GM12878 (cell line): ENCODE results near the gene FICD. TPM values are rescaled to one million over a fixed set of nuclear protein-coding genes. Genes with fewer than 3 reads are reported as not detected.

Source experiments
- ASH2L ChIP-seq: fragments of 300-600, 200-600 bp; sonication (generic); IDR thresholded peaks from 2 replicates; pipeline ENCODE4 v1.6.1; 2017; ENCODE audit warnings: low read depth, mild to moderate bottlenecking, borderline replicate concordance
- BACH1 ChIP-seq: fragments of 450-650 bp; IDR thresholded peaks from 2 replicates; pipeline ENCODE4 v1.6.1; 2017; ENCODE audit warnings: mild to moderate bottlenecking, borderline replicate concordance
- CEBPZ ChIP-seq: fragments of 150-350 bp; IDR thresholded peaks from 2 replicates; pipeline ENCODE4 v1.6.1; 2016; ENCODE audit warnings: low read depth, low read length
- CHD2 ChIP-seq: IDR thresholded peaks from 2 replicates; pipeline ENCODE4 v1.6.1; 2011; ENCODE audit warnings: low read depth, low read length, improper control_type of control experiment, borderline replicate concordance
- CREB1 ChIP-seq: IDR thresholded peaks from 2 replicates; pipeline ENCODE4 v1.6.1; 2012; ENCODE audit warnings: low read depth, mild to moderate bottlenecking, inconsistent platforms
- E2F4 ChIP-seq: IDR thresholded peaks from 2 replicates; pipeline ENCODE4 v1.6.1; 2012; ENCODE audit warnings: low read depth, low read length, improper control_type of control experiment
- IKZF1 ChIP-seq: fragments of 450-650 bp; conservative IDR thresholded peaks from 2 replicates; pipeline ENCODE4 v1.6.1; 2017; ENCODE audit warnings: antibody characterized with exemption, mild to moderate bottlenecking
- KDM1A ChIP-seq: fragments of 200-600 bp; sonication (generic); IDR thresholded peaks from 2 replicates; pipeline ENCODE4 v1.6.1; 2016; ENCODE audit warnings: borderline replicate concordance
- MYB ChIP-seq: fragments of 150-350 bp; IDR thresholded peaks from 2 replicates; pipeline ENCODE4 v1.6.1; 2014; ENCODE audit warnings: mild to moderate bottlenecking, low read depth, low read length, borderline replicate concordance
- POLR2A ChIP-seq: IDR thresholded peaks from 2 replicates; pipeline ENCODE4 v1.6.1; 2011; ENCODE audit warnings: low read depth, mild to moderate bottlenecking, low read length
- RAD51 ChIP-seq: fragments of 450-650 bp; IDR thresholded peaks from 2 replicates; pipeline ENCODE4 v1.6.1; 2016; ENCODE audit warnings: moderate library complexity, mild to moderate bottlenecking, inconsistent platforms
- RBBP5 ChIP-seq: fragments of 200-600 bp; sonication (generic); conservative IDR thresholded peaks from 2 replicates; pipeline ENCODE4 v1.6.1; 2016
- SMARCA5 ChIP-seq: fragments of 450-650 bp; IDR thresholded peaks from 2 replicates; pipeline ENCODE4 v1.6.1; 2017; ENCODE audit warnings: mild to moderate bottlenecking
- YY1 ChIP-seq: IDR thresholded peaks from 2 replicates; pipeline ENCODE4 v1.6.1; 2011; ENCODE audit warnings: low read depth, mild to moderate bottlenecking, low read length
- ZSCAN29 ChIP-seq: fragments of 450-650 bp; IDR thresholded peaks from 2 replicates; pipeline ENCODE4 v1.6.1; 2017; ENCODE audit warnings: mild to moderate bottlenecking, moderate library complexity
- polyA plus RNA-seq, 11 experiments: library from polyadenylated mRNA; depleted of rRNA in 4 of 11; unstranded in 6 of 11; stranded (reverse) in 5 of 11; fragments of >200 nt; fragmentation: Nextera tagmentation in 4 of 11; fragmentation: Illumina TruSeq in 1 of 11; extraction: Ambion mirVana in 4 of 11; extraction: Trizol in 1 of 11; gene quantifications; 1 replicate in 1 of 11; 2 replicates in 10 of 11; pipeline versions ENCODE4 v1.2.1 to v1.2.3, GENCODE V29; 2011 to 2016; ENCODE audit warnings: inconsistent platforms in 2 of 11, missing spikeins in 2 of 11, low read depth in 1 of 11
- total RNA-seq, 4 experiments: library from RNA; depleted of rRNA in 3 of 4; stranded (reverse); fragments of >200 nt in 3 of 4; fragmentation: Illumina TruSeq in 1 of 4; extraction: Trizol in 1 of 4; gene quantifications; 2 replicates each; pipeline versions ENCODE4 v1.2.1 to v1.2.3, GENCODE V29; 2013 to 2021
- TF ChIP-seq, protein P1 (sequence below): fragments of 450-650 bp; IDR thresholded peaks from 2 replicates; pipeline ENCODE4 v1.6.1; 2017; ENCODE audit warnings: borderline replicate concordance
- TF ChIP-seq, protein P2 (sequence below): fragments of 450-650 bp; IDR thresholded peaks from 2 replicates; pipeline ENCODE4 v1.6.1; 2017; ENCODE audit warnings: mild to moderate bottlenecking, moderate library complexity
- TF ChIP-seq, protein P3 (sequence below): IDR thresholded peaks from 2 replicates; pipeline ENCODE4 v1.6.1; 2012; ENCODE audit warnings: low read depth, low read length, improper control_type of control experiment

FICD gene
- total and polyA plus RNA-seq, 10 of the 15 experiments (the other 5 are each of a cell fraction or from before 2014, with no cell fraction given) = 1.1 to 9.4 (median 4.3) TPM

DNA sequence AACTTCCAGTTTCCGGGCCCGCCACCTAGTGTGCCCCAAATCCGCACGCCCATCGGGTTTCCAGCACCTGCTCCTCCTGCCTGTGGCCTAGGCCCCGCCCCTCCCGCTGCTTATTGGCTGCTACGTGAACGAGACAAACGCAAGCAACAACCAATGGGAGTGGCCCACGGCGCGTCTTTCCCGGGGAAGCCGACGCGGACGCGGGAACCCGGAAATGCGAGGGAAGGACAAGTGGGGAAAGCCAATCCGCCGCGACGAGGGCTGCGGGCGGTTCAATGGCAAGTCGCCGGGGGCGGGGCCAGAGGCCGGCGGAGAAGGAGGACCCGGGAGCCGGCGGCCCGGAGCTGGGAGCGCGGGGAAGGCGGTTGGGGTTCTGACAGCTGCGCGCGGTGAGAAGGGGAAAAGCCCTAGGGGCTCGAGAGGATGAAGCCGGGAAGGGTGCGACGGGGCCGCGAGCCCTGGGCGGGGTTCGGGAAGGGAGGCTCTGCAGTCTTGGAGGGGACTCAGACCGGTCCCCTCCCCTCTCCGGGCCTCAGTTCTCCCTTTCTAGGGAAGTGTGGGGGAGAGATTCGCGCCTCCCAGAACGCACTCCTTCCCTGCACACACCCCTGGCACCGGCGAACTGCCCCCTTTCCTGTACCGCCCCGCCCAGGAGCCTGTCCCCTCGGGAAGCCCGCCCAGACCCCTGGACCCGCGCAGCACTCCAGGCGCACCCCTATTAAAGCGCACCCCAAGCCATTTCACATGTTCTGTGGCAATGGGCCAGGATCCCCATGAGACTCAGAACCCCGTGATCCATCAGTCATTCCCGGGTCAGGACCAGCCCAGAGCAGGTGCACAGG is at the start of gene FICD (continued):
- TF ChIP-seq, protein P1, sequence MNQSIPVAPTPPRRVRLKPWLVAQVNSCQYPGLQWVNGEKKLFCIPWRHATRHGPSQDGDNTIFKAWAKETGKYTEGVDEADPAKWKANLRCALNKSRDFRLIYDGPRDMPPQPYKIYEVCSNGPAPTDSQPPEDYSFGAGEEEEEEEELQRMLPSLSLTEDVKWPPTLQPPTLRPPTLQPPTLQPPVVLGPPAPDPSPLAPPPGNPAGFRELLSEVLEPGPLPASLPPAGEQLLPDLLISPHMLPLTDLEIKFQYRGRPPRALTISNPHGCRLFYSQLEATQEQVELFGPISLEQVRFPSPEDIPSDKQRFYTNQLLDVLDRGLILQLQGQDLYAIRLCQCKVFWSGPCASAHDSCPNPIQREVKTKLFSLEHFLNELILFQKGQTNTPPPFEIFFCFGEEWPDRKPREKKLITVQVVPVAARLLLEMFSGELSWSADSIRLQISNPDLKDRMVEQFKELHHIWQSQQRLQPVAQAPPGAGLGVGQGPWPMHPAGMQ = no peak
- peak; percentile 65; the same call in 1 of the 2 replicates for TF ChIP-seq E2F4
- no peak for TF ChIP-seq RBBP5
- peak; percentile 95 for TF ChIP-seq CREB1
- peak; percentile 63 for TF ChIP-seq CEBPZ
- peak; percentile 82 for TF ChIP-seq IKZF1
- peak; percentile 67 for TF ChIP-seq BACH1
- TF ChIP-seq POLR2A = peak; percentile 82
- TF ChIP-seq, protein P2, sequence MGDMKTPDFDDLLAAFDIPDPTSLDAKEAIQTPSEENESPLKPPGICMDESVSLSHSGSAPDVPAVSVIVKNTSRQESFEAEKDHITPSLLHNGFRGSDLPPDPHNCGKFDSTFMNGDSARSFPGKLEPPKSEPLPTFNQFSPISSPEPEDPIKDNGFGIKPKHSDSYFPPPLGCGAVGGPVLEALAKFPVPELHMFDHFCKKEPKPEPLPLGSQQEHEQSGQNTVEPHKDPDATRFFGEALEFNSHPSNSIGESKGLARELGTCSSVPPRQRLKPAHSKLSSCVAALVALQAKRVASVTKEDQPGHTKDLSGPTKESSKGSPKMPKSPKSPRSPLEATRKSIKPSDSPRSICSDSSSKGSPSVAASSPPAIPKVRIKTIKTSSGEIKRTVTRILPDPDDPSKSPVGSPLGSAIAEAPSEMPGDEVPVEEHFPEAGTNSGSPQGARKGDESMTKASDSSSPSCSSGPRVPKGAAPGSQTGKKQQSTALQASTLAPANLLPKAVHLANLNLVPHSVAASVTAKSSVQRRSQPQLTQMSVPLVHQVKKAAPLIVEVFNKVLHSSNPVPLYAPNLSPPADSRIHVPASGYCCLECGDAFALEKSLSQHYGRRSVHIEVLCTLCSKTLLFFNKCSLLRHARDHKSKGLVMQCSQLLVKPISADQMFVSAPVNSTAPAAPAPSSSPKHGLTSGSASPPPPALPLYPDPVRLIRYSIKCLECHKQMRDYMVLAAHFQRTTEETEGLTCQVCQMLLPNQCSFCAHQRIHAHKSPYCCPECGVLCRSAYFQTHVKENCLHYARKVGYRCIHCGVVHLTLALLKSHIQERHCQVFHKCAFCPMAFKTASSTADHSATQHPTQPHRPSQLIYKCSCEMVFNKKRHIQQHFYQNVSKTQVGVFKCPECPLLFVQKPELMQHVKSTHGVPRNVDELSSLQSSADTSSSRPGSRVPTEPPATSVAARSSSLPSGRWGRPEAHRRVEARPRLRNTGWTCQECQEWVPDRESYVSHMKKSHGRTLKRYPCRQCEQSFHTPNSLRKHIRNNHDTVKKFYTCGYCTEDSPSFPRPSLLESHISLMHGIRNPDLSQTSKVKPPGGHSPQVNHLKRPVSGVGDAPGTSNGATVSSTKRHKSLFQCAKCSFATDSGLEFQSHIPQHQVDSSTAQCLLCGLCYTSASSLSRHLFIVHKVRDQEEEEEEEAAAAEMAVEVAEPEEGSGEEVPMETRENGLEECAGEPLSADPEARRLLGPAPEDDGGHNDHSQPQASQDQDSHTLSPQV = no peak
- TF ChIP-seq, protein P3, sequence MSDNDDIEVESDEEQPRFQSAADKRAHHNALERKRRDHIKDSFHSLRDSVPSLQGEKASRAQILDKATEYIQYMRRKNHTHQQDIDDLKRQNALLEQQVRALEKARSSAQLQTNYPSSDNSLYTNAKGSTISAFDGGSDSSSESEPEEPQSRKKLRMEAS = 0 out of 2 replicates have a peak, but pooled peaks have one; percentile 29
- no peak for TF ChIP-seq SMARCA5
- peak; percentile 94 for TF ChIP-seq CHD2
- no peak for TF ChIP-seq KDM1A
- no peak for TF ChIP-seq ZSCAN29
- no peak for TF ChIP-seq ASH2L
- TF ChIP-seq MYB = no peak
- 0 out of 2 replicates have a peak, but pooled peaks have one; percentile 14 for TF ChIP-seq YY1
- TF ChIP-seq RAD51 = no peak
